Activated naive CD4-positive, alpha-beta T cell treated with Interleukin-2 at 50 U/mL for 16 hours (primary cell): Measurements from ENCODE around the gene CDKN1A.
"Not testable (repeated sequence)": the region's sequence is repeated elsewhere in the genome, so short reads cannot be mapped to it uniquely, and the experiment has no call there.

Experiments used
- DNase-seq: peaks from one replicate; pipeline ENCODE4 v3.0.0-alpha.2; 2020

Gene CDKN1A

GRCh38 chr6:36678488-36679042, at the start of gene CDKN1A:
Gene CDKN1A (plus strand): TSS chr6:36678714. CDS start chr6:36684102, 5,388 bp downstream.
- peak; percentile 79 for DNase-seq

GRCh38 chr6:36629784-36630183, 48.7 kb upstream of the CDKN1A start:
- DNase-seq: no peak

- no peak for DNase-seq
Observed at GRCh38 chr6:36631326-36632011, 47.0 kb upstream of the CDKN1A start.

- DNase-seq: no peak
Observed at GRCh38 chr6:36633370-36633769, 45.1 kb upstream of the CDKN1A start.

GRCh38 chr6:36633915-36634314, 44.6 kb upstream of the CDKN1A start:
- no peak for DNase-seq

- DNase-seq: no peak
Observed at GRCh38 chr6:36634317-36635108, 44.0 kb upstream of the CDKN1A start.

GRCh38 chr6:36636283-36636682, 42.2 kb upstream of the CDKN1A start:
- no peak for DNase-seq

- DNase-seq: no peak
Observed at GRCh38 chr6:36636687-36637418, 41.7 kb upstream of the CDKN1A start.

- no peak for DNase-seq
Observed at GRCh38 chr6:36638579-36638978, 39.9 kb upstream of the CDKN1A start.

- DNase-seq: no peak
Observed at GRCh38 chr6:36639171-36639808, 39.2 kb upstream of the CDKN1A start.

GRCh38 chr6:36641543-36641942, 37.0 kb upstream of the CDKN1A start:
- DNase-seq: no peak

- DNase-seq: no peak
Observed at GRCh38 chr6:36642913-36643817, 35.3 kb upstream of the CDKN1A start.

- DNase-seq: no peak
Observed at GRCh38 chr6:36643977-36644376, 34.5 kb upstream of the CDKN1A start.

GRCh38 chr6:36649086-36649485, 29.4 kb upstream of the CDKN1A start:
- no peak for DNase-seq

- no peak for DNase-seq
Observed at GRCh38 chr6:36649701-36650484, 28.6 kb upstream of the CDKN1A start.

- no peak for DNase-seq
Observed at GRCh38 chr6:36650848-36651478, 27.6 kb upstream of the CDKN1A start.

- no peak for DNase-seq
Observed at GRCh38 chr6:36651659-36652379, 26.7 kb upstream of the CDKN1A start.

GRCh38 chr6:36654469-36654868, 24.0 kb upstream of the CDKN1A start:
- not testable (repeated sequence) for DNase-seq

- DNase-seq: no peak
Observed at GRCh38 chr6:36655085-36655724, 23.3 kb upstream of the CDKN1A start.
